ENCODE results near the gene OR8G5.

OR8G5 gene

GRCh38 chr11:124277804-124278203 is 21.6 kb downstream of the OR8G5 start:
- H3K9me3 Mint-ChIP-seq = peaks cover 26% of the 10 kb centered on the region
- H3K27ac Mint-ChIP-seq = no peak overlapping the region
- no peak for DNase-seq
- H3K36me3 Mint-ChIP-seq (ENCODE audit: low read depth) = no peaks in the 10 kb centered on the region
- no peak overlapping the region for H3K4me3 Mint-ChIP-seq
- no peaks in the 10 kb centered on the region for H3K27me3 Mint-ChIP-seq (ENCODE audit: low read depth, poor library complexity)
- TF ChIP-seq CTCF (IDR thresholded peaks at IDR 0.05) = no peak
- no peaks in the 10 kb centered on the region for H3K4me1 Mint-ChIP-seq

GRCh38 chr11:124278261-124278660 is 22.1 kb downstream of the OR8G5 start:
- no peaks in the 10 kb centered on the region for H3K27me3 Mint-ChIP-seq (ENCODE audit: low read depth, poor library complexity)
- no peak for TF ChIP-seq CTCF (IDR thresholded peaks at IDR 0.05)
- H3K36me3 Mint-ChIP-seq (ENCODE audit: low read depth) = no peaks in the 10 kb centered on the region
- peaks cover 31% of the 10 kb centered on the region for H3K9me3 Mint-ChIP-seq
- DNase-seq = no peak
- no peak overlapping the region for H3K4me3 Mint-ChIP-seq
- H3K27ac Mint-ChIP-seq = no peak overlapping the region
- no peaks in the 10 kb centered on the region for H3K4me1 Mint-ChIP-seq

GRCh38 chr11:124285610-124286344 is 29.6 kb downstream of the OR8G5 start:
- no peak for DNase-seq

GRCh38 chr11:124294687-124295086 is 38.5 kb downstream of the OR8G5 start:
- H3K36me3 Mint-ChIP-seq (ENCODE audit: low read depth) = no peaks in the 10 kb centered on the region
- no peak overlapping the region for H3K27ac Mint-ChIP-seq
- peaks cover 24% of the 10 kb centered on the region for H3K9me3 Mint-ChIP-seq
- no peak for TF ChIP-seq CTCF (IDR thresholded peaks at IDR 0.05)
- peaks cover 8% of the 10 kb centered on the region for H3K4me1 Mint-ChIP-seq
- no peak overlapping the region for H3K4me3 Mint-ChIP-seq
- peaks cover under 1% of the 10 kb centered on the region for H3K27me3 Mint-ChIP-seq (ENCODE audit: low read depth, poor library complexity)
- no peak for DNase-seq

More at GRCh38 chr11:124285610-124286344, 29.6 kb downstream of the OR8G5 start:
- H3K9me3 Mint-ChIP-seq = peaks cover 54% of the 10 kb centered on the region
- H3K27me3 Mint-ChIP-seq (ENCODE audit: low read depth, poor library complexity) = no peaks in the 10 kb centered on the region
- H3K27ac Mint-ChIP-seq = no peak overlapping the region
- TF ChIP-seq CTCF (IDR thresholded peaks at IDR 0.05) = no peak
- H3K4me1 Mint-ChIP-seq = no peaks in the 10 kb centered on the region
- no peaks in the 10 kb centered on the region for H3K36me3 Mint-ChIP-seq (ENCODE audit: low read depth)
- no peak overlapping the region for H3K4me3 Mint-ChIP-seq

- Mint-ChIP-seq H3K4me1 (peaks cover 8% of the 10 kb centered on the region), H3K27ac (no peak overlapping the region)
- TF ChIP-seq CTCF (IDR thresholded peaks at IDR 0.05) = no peak
Observed at GRCh38 chr11:124296016-124296415, 39.8 kb downstream of the OR8G5 start.

GRCh38 chr11:124297921-124298320 is 41.7 kb downstream of the OR8G5 start:
- DNase-seq = no peak
- Mint-ChIP-seq H3K4me1 (peaks cover 4% of the 10 kb centered on the region), H3K27me3 (ENCODE audit: low read depth, poor library complexity) (peaks cover 4% of the 10 kb centered on the region), H3K27ac (no peak overlapping the region), H3K9me3 (peaks cover 10% of the 10 kb centered on the region), H3K36me3 (ENCODE audit: low read depth) (no peaks in the 10 kb centered on the region), H3K4me3 (no peak overlapping the region)
- TF ChIP-seq CTCF (IDR thresholded peaks at IDR 0.05) = no peak

More at GRCh38 chr11:124296016-124296415, 39.8 kb downstream of the OR8G5 start:
- peaks cover 17% of the 10 kb centered on the region for H3K9me3 Mint-ChIP-seq
- peaks cover 4% of the 10 kb centered on the region for H3K27me3 Mint-ChIP-seq (ENCODE audit: low read depth, poor library complexity)
- no peaks in the 10 kb centered on the region for H3K36me3 Mint-ChIP-seq (ENCODE audit: low read depth)
- DNase-seq = no peak
- no peak overlapping the region for H3K4me3 Mint-ChIP-seq

Data from nephron progenitor cell (in vitro differentiated cells).